ENCODE data around the gene RHBDL1.

GRCh38 chr16:716200-716568, 40.7 kb downstream of the RHBDL1 start:
- no peak for TF ChIP-seq CTCF (IDR thresholded peaks at IDR 0.05; ENCODE audit: control extremely low read depth in 1 of 3, insufficient read depth in 1 of 3, low read depth in 1 of 3, low read length in 3 of 3)
- no peak for TF ChIP-seq TAF1 (IDR thresholded peaks at IDR 0.05; ENCODE audit: low read depth, low read length)
- 0 out of 3 replicates have a peak, but pooled peaks of 1 of the 2 experiments have one; percentile 2 for TF ChIP-seq POLR2A (IDR thresholded peaks at IDR 0.05; ENCODE audit: control extremely low read depth in 1 of 2, low read depth in 2 of 2, low read length in 2 of 2)
- TF ChIP-seq EZH2 (IDR thresholded peaks at IDR 0.05; ENCODE audit: low read depth, low read length, severe bottlenecking) = no peak
- no peak for TF ChIP-seq RFX5 (IDR thresholded peaks at IDR 0.05; ENCODE audit: borderline replicate concordance, low read depth, low read length)
- TF ChIP-seq CBX8 (IDR thresholded peaks at IDR 0.05; ENCODE audit: borderline replicate concordance, low read depth, low read length) = no peak
- TF ChIP-seq EP300 (IDR thresholded peaks at IDR 0.05; ENCODE audit: borderline replicate concordance in 1 of 2, low read depth in 2 of 2, low read length in 2 of 2) = no peak
- no peak for TF ChIP-seq YY1 (IDR thresholded peaks at IDR 0.05; ENCODE audit: low read depth, low read length)
- no peak for TF ChIP-seq BACH1 (IDR thresholded peaks at IDR 0.05; ENCODE audit: low read length)
- no peak for TF ChIP-seq SRF (IDR thresholded peaks at IDR 0.05; ENCODE audit: low read depth, low read length)
- no peak for TF ChIP-seq RBBP5 (IDR thresholded peaks at IDR 0.05; ENCODE audit: borderline replicate concordance, low read depth, low read length)
- no peak for TF ChIP-seq CHD7 (IDR thresholded peaks at IDR 0.05; ENCODE audit: insufficient replicate concordance, low read length)
- no peak for TF ChIP-seq HDAC6 (IDR thresholded peaks at IDR 0.05; ENCODE audit: low read depth, low read length)
- TF ChIP-seq USF2 (IDR thresholded peaks at IDR 0.05; ENCODE audit: low read length) = no peak
